ENCODE measurements around the gene INKA2.

The INKA2 gene

GRCh38 chr1:111723091-111723806, 15.9 kb downstream of the INKA2 start:
- Histone ChIP-seq H3K4me3 (ENCODE audit: low read length in 2 of 2) (no peak overlapping the region), H3K36me3 (ENCODE audit: control insufficient read depth in 2 of 2, insufficient read depth in 2 of 2, low read length in 2 of 2) (peaks cover 0 to 3% of the 10 kb centered on the region in 2 donors), H3K9ac (ENCODE audit: low read depth in 1 of 2, low read length in 2 of 2) (no peak overlapping the region), H3K4me1 (ENCODE audit: control insufficient read depth in 2 of 2, insufficient read depth in 2 of 2, low read length in 2 of 2) (peaks cover 3 to 6% of the 10 kb centered on the region in 2 donors), H3K27me3 (ENCODE audit: control insufficient read depth in 2 of 2, insufficient read depth in 2 of 2, low read length in 2 of 2) (no peaks in the 10 kb centered on the region), H3K9me3 (ENCODE audit: control insufficient read depth in 2 of 2, low read length in 2 of 2) (no peaks in the 10 kb centered on the region), H3K27ac (ENCODE audit: low read depth in 2 of 2, low read length in 2 of 2) (no peak overlapping the region)

GRCh38 chr1:111720977-111721786, 18.0 kb downstream of the INKA2 start:
- no peak overlapping the region for H3K27ac ChIP-seq (ENCODE audit: low read depth in 2 of 2, low read length in 2 of 2)
- H3K4me3 ChIP-seq (ENCODE audit: low read length in 2 of 2), result no peak overlapping the region
- H3K9me3 ChIP-seq (ENCODE audit: control insufficient read depth in 2 of 2, low read length in 2 of 2), result no peaks in the 10 kb centered on the region
- no peaks in the 10 kb centered on the region for H3K27me3 ChIP-seq (ENCODE audit: control insufficient read depth in 2 of 2, insufficient read depth in 2 of 2, low read length in 2 of 2)
- H3K36me3 ChIP-seq (ENCODE audit: control insufficient read depth in 2 of 2, insufficient read depth in 2 of 2, low read length in 2 of 2), result peaks cover 0 to 9% of the 10 kb centered on the region in 2 donors
- H3K9ac ChIP-seq (ENCODE audit: low read depth in 1 of 2, low read length in 2 of 2), result no peak overlapping the region
- H3K4me1 ChIP-seq (ENCODE audit: control insufficient read depth in 2 of 2, insufficient read depth in 2 of 2, low read length in 2 of 2), result peaks cover 3 to 6% of the 10 kb centered on the region in 2 donors

GRCh38 chr1:111720274-111720976, 18.8 kb downstream of the INKA2 start:
- no peak overlapping the region for H3K27ac ChIP-seq (ENCODE audit: low read depth in 2 of 2, low read length in 2 of 2)
- no peaks in the 10 kb centered on the region for H3K27me3 ChIP-seq (ENCODE audit: control insufficient read depth in 2 of 2, insufficient read depth in 2 of 2, low read length in 2 of 2)
- H3K9me3 ChIP-seq (ENCODE audit: control insufficient read depth in 2 of 2, low read length in 2 of 2), result no peaks in the 10 kb centered on the region
- H3K4me1 ChIP-seq (ENCODE audit: control insufficient read depth in 2 of 2, insufficient read depth in 2 of 2, low read length in 2 of 2), result peaks cover 3 to 6% of the 10 kb centered on the region in 2 donors
- H3K36me3 ChIP-seq (ENCODE audit: control insufficient read depth in 2 of 2, insufficient read depth in 2 of 2, low read length in 2 of 2), result peaks cover 0 to 9% of the 10 kb centered on the region in 2 donors
- H3K9ac ChIP-seq (ENCODE audit: low read depth in 1 of 2, low read length in 2 of 2), result no peak overlapping the region
- H3K4me3 ChIP-seq (ENCODE audit: low read length in 2 of 2), result no peak overlapping the region

GRCh38 chr1:111719674-111720132, 19.5 kb downstream of the INKA2 start:
- H3K36me3 ChIP-seq (ENCODE audit: control insufficient read depth in 2 of 2, insufficient read depth in 2 of 2, low read length in 2 of 2), result peaks cover 0 to 9% of the 10 kb centered on the region in 2 donors
- no peaks in the 10 kb centered on the region for H3K27me3 ChIP-seq (ENCODE audit: control insufficient read depth in 2 of 2, insufficient read depth in 2 of 2, low read length in 2 of 2)
- H3K4me1 ChIP-seq (ENCODE audit: control insufficient read depth in 2 of 2, insufficient read depth in 2 of 2, low read length in 2 of 2), result peaks cover 3 to 6% of the 10 kb centered on the region in 2 donors
- H3K4me3 ChIP-seq (ENCODE audit: low read length in 2 of 2), result no peak overlapping the region
- H3K9me3 ChIP-seq (ENCODE audit: control insufficient read depth in 2 of 2, low read length in 2 of 2), result no peaks in the 10 kb centered on the region
- H3K27ac ChIP-seq (ENCODE audit: low read depth in 2 of 2, low read length in 2 of 2), result no peak overlapping the region
- no peak overlapping the region for H3K9ac ChIP-seq (ENCODE audit: low read depth in 1 of 2, low read length in 2 of 2)

GRCh38 chr1:111719135-111719534, 20.1 kb downstream of the INKA2 start:
- no peaks in the 10 kb centered on the region for H3K27me3 ChIP-seq (ENCODE audit: control insufficient read depth in 2 of 2, insufficient read depth in 2 of 2, low read length in 2 of 2)
- no peak overlapping the region for H3K4me3 ChIP-seq (ENCODE audit: low read length in 2 of 2)
- H3K9ac ChIP-seq (ENCODE audit: low read depth in 1 of 2, low read length in 2 of 2), result no peak overlapping the region
- H3K36me3 ChIP-seq (ENCODE audit: control insufficient read depth in 2 of 2, insufficient read depth in 2 of 2, low read length in 2 of 2), result peaks cover 0 to 9% of the 10 kb centered on the region in 2 donors
- no peaks in the 10 kb centered on the region for H3K9me3 ChIP-seq (ENCODE audit: control insufficient read depth in 2 of 2, low read length in 2 of 2)
- no peak overlapping the region for H3K27ac ChIP-seq (ENCODE audit: low read depth in 2 of 2, low read length in 2 of 2)
- H3K4me1 ChIP-seq (ENCODE audit: control insufficient read depth in 2 of 2, insufficient read depth in 2 of 2, low read length in 2 of 2), result peaks cover 3 to 6% of the 10 kb centered on the region in 2 donors

- Histone ChIP-seq H3K4me1 (ENCODE audit: control insufficient read depth in 2 of 2, insufficient read depth in 2 of 2, low read length in 2 of 2) (peaks cover 2 to 3% of the 10 kb centered on the region in 2 donors), H3K27me3 (ENCODE audit: control insufficient read depth in 2 of 2, insufficient read depth in 2 of 2, low read length in 2 of 2) (no peaks in the 10 kb centered on the region), H3K4me3 (ENCODE audit: low read length in 2 of 2) (no peak overlapping the region), H3K27ac (ENCODE audit: low read depth in 2 of 2, low read length in 2 of 2) (no peak overlapping the region), H3K9me3 (ENCODE audit: control insufficient read depth in 2 of 2, low read length in 2 of 2) (no peaks in the 10 kb centered on the region), H3K9ac (ENCODE audit: low read depth in 1 of 2, low read length in 2 of 2) (no peak overlapping the region), H3K36me3 (ENCODE audit: control insufficient read depth in 2 of 2, insufficient read depth in 2 of 2, low read length in 2 of 2) (peaks cover 2 to 9% of the 10 kb centered on the region in 2 donors)
Observed at GRCh38 chr1:111717450-111717849, 21.7 kb downstream of the INKA2 start.

GRCh38 chr1:111716333-111716732, 22.9 kb downstream of the INKA2 start:
- Histone ChIP-seq H3K27me3 (ENCODE audit: control insufficient read depth in 2 of 2, insufficient read depth in 2 of 2, low read length in 2 of 2) (no peaks in the 10 kb centered on the region), H3K4me3 (ENCODE audit: low read length in 2 of 2) (no peak overlapping the region), H3K9me3 (ENCODE audit: control insufficient read depth in 2 of 2, low read length in 2 of 2) (no peaks in the 10 kb centered on the region), H3K9ac (ENCODE audit: low read depth in 1 of 2, low read length in 2 of 2) (no peak overlapping the region), H3K36me3 (ENCODE audit: control insufficient read depth in 2 of 2, insufficient read depth in 2 of 2, low read length in 2 of 2) (peaks cover 2 to 9% of the 10 kb centered on the region in 2 donors), H3K27ac (ENCODE audit: low read depth in 2 of 2, low read length in 2 of 2) (no peak overlapping the region), H3K4me1 (ENCODE audit: control insufficient read depth in 2 of 2, insufficient read depth in 2 of 2, low read length in 2 of 2) (peaks cover 0 to 3% of the 10 kb centered on the region in 2 donors)

- Histone ChIP-seq H3K9me3 (ENCODE audit: control insufficient read depth in 2 of 2, low read length in 2 of 2) (no peaks in the 10 kb centered on the region), H3K9ac (ENCODE audit: low read depth in 1 of 2, low read length in 2 of 2) (no peak overlapping the region), H3K27me3 (ENCODE audit: control insufficient read depth in 2 of 2, insufficient read depth in 2 of 2, low read length in 2 of 2) (no peaks in the 10 kb centered on the region), H3K27ac (ENCODE audit: low read depth in 2 of 2, low read length in 2 of 2) (no peak overlapping the region), H3K4me3 (ENCODE audit: low read length in 2 of 2) (no peak overlapping the region), H3K36me3 (ENCODE audit: control insufficient read depth in 2 of 2, insufficient read depth in 2 of 2, low read length in 2 of 2) (peaks cover 17 to 23% of the 10 kb centered on the region in 2 donors), H3K4me1 (ENCODE audit: control insufficient read depth in 2 of 2, insufficient read depth in 2 of 2, low read length in 2 of 2) (no peaks in the 10 kb centered on the region)
Observed at GRCh38 chr1:111709986-111710385, 29.2 kb downstream of the INKA2 start.

- Histone ChIP-seq H3K9me3 (ENCODE audit: control insufficient read depth in 2 of 2, low read length in 2 of 2) (no peaks in the 10 kb centered on the region), H3K4me3 (ENCODE audit: low read length in 2 of 2) (no peak overlapping the region), H3K27me3 (ENCODE audit: control insufficient read depth in 2 of 2, insufficient read depth in 2 of 2, low read length in 2 of 2) (no peaks in the 10 kb centered on the region), H3K27ac (ENCODE audit: low read depth in 2 of 2, low read length in 2 of 2) (no peak overlapping the region), H3K9ac (ENCODE audit: low read depth in 1 of 2, low read length in 2 of 2) (no peak overlapping the region), H3K4me1 (ENCODE audit: control insufficient read depth in 2 of 2, insufficient read depth in 2 of 2, low read length in 2 of 2) (no peaks in the 10 kb centered on the region), H3K36me3 (ENCODE audit: control insufficient read depth in 2 of 2, insufficient read depth in 2 of 2, low read length in 2 of 2) (peaks cover 22 to 33% of the 10 kb centered on the region in 2 donors)
Observed at GRCh38 chr1:111707906-111708305, 31.3 kb downstream of the INKA2 start.

- Histone ChIP-seq H3K9ac (ENCODE audit: low read depth in 1 of 2, low read length in 2 of 2) (no peak overlapping the region), H3K36me3 (ENCODE audit: control insufficient read depth in 2 of 2, insufficient read depth in 2 of 2, low read length in 2 of 2) (peaks cover 23 to 34% of the 10 kb centered on the region in 2 donors), H3K4me3 (ENCODE audit: low read length in 2 of 2) (no peak overlapping the region), H3K9me3 (ENCODE audit: control insufficient read depth in 2 of 2, low read length in 2 of 2) (no peaks in the 10 kb centered on the region), H3K27ac (ENCODE audit: low read depth in 2 of 2, low read length in 2 of 2) (no peak overlapping the region), H3K27me3 (ENCODE audit: control insufficient read depth in 2 of 2, insufficient read depth in 2 of 2, low read length in 2 of 2) (no peaks in the 10 kb centered on the region), H3K4me1 (ENCODE audit: control insufficient read depth in 2 of 2, insufficient read depth in 2 of 2, low read length in 2 of 2) (no peaks in the 10 kb centered on the region)
Observed at GRCh38 chr1:111706921-111707320, 32.3 kb downstream of the INKA2 start.
